GM21390 (cell line): ENCODE results near the gene XRCC6.
A peak's percentile ranks its signal among the peaks of the same experiment; 100 is the strongest.
"Not testable (repeated sequence)": the region's sequence is repeated elsewhere in the genome, so short reads cannot be mapped to it uniquely, and the experiment has no call there.

Source experiments
- ATAC-seq: cut with Tn5 transposase; IDR thresholded peaks from one replicate; pipeline ENCODE4 v1.9.1; 2021; ENCODE audit not compliant: unreplicated experiment

XRCC6 gene

DNA sequence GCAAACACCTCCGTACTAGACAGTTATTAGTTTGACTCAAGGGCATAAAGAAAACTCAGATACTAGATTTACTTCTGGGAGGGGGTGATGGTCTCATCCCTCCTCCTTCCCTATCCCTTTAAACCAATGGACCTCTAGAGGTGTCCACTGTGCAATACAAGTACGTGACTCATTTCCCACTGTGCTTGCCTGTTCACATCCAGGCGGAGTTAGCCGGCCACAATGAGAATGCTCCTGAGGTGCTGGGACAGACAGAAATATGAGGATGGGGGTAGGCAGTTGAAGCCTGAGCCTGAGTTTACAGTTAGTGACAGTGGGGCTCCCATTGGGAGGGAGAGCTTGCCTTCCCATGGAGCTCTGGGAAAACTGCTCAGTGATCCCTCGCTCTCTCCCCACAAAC, 23.0 kb upstream of the XRCC6 start:
- no peak for ATAC-seq

DNA sequence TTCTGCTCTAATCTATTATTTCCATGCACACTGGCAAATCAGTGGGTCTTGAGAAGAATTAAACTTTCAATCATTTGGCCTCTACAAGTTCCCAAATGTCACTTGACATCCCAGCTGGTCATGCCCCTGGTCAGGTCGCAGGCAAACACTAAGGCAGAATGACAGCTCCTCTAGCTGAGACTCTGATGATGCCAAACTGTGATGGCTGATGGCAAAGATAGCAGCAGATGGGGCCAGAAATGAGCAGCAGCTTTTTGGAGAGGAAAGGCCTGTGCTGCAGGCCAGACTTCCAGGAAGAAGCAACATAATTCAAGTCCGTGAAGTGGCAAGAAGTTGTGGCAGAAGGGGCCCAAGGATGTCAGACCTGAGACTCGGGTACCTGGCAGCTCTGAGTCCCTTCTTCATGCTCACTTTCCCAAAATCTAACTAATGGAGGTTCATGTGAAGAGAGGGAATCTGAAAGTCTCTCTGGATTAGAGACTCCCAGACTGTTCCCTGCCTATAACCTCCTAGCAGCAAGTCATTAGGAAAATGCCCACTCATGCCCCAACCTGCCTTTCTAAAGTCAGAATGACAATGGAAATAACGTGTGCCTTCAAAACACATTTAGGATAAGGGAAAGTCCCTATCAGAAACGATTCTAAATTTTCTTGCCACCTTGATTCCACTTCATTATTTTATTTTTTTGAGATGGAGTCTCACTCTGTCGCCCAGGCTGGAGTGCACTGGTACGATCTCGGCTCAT, 22.0 kb upstream of the XRCC6 start:
- ATAC-seq = no peak

DNA sequence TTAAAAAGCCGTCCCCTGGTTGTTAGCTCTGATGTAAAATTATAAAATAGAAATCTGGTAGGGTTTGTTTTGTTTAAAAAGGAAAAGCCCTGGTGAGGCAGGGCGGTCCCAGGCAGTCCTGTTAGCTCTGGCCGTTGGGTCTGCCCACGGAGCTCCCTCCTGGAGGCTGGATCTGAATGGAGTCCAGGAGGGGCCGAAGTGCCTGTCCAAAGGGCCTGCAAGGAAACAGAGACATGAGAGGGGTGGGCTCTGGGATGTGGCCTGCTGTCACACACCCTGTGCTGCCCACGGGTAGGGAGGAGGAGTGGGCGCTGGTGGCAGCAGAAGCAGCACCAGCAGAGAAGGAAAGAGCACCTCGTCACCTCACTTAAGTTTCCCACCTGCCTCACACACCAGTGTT, 20.1 kb upstream of the XRCC6 start:
- no peak for ATAC-seq

DNA sequence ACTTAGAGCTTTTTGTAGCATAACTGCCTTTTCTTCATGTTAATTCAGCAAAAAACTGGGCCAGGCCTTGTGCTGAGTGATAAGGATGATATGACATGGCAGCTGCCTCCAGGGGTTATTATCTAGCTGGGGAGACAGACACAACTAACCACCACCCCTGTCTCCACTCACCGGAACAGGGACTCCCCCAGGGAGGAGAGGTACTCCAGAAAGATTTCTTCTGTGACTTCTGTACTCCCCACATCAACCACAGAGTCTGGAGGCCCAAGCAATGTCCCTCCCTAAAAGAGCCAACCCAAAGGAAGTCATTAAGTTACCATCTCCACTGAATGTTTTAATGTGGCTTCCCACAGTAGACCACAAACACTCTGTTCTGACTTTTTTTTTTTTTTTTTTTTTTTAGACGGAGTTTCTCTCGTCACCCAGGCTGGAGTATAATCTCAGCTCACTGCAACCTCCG, 17.2 kb upstream of the XRCC6 start:
- ATAC-seq = peak; percentile 60

DNA sequence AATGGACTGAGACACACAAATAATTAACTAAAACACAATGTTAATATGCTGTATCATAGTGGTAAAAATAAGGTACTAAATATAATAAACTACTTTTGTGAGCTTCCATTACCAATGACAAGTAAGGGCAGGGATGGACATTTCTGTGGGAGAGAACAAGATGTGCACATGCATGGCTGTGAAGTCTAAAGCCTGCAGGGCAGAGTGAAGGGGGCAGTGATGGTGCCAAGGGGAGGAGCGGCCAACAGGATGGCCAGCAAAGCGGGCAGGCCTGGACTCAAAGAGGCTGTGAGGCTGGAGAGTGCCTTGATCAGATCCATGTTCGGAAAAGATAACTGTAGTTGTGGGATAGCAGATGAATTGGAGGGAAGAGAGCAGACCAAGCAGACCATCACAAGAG, 12.7 kb upstream of the XRCC6 start:
- ATAC-seq = no peak

DNA sequence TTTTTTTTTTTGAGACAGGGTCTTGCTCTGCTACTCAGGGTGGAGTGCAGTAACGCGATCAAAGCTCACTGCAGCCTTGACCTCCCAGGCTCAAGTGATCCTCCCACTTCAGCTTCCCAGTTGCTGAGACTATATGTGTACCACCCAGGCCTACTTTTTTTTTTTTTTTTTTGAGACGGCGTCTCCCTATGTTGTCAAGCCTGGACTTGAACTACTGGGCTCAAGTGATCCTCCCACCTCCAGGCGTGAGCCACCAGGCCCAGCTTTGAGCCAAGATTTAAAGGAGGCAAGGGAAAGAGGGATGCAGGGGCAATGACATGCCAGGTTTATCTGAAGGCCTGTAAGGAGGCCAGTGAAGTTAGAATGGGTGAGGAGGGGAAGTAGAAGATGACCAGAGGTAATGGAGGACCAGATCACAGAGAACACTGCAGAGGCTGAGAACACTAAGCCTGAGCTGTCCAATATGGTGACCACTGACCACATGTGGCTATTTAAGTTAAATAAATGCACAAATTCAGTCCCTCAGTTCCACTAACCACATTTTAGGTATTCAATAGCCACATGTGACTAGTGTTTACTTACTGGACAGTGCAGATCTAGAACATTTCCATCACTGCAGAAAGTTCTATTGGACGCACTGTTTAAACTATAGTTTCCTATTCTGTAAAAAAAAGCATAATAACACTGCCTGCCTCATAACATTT, 8.3 kb upstream of the XRCC6 start:
- ATAC-seq = no peak

DNA sequence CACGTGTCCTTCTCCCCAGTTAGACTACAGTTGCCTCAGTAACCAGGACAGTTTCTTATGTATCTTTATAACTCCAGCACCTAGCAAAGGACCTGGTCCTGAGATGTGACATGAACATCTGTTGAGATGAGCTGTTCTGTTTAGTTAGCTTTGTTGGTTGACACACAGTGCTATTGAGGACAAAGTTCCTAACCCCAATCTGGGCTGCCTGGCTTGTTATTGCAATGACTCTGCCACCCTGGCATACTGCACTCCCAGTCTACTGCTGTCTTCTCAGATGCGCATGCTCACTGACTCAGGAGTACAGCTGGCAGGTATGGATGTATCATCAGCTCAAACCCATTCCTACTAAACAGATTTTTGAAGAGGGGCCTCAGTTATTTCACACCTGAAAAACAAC, 7.6 kb upstream of the XRCC6 start:
- ATAC-seq = no peak

DNA sequence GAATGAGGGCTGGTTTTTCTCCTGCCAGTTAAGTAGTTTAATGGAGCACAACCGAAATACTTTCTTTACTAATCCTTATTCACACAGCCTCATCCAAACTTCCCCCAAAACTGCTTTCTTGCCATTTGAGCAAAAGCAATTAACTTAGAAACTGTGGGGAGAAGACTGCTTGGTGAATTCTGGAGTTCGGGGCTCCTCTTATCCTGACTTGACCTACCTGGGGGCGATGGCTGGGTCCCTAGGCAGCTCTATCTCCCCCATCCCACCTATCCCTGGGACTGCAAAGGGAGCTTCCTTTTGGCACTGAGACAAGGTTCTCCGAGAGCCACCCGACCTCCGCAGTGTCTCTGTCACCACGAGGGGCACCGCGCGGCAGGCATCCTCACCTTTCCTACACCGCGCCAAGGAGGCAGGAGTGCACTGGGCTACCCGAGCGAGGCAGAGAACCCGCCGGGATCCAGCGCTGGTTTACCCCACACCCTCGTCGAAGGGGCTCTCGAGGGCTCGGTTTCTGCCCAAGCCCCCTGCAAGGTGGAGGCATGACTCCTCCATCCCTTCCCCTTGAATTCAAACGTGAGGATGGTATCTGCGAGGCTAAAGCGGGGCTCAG, 1.0 kb upstream of the XRCC6 start:
- peak; percentile 25 for ATAC-seq

DNA sequence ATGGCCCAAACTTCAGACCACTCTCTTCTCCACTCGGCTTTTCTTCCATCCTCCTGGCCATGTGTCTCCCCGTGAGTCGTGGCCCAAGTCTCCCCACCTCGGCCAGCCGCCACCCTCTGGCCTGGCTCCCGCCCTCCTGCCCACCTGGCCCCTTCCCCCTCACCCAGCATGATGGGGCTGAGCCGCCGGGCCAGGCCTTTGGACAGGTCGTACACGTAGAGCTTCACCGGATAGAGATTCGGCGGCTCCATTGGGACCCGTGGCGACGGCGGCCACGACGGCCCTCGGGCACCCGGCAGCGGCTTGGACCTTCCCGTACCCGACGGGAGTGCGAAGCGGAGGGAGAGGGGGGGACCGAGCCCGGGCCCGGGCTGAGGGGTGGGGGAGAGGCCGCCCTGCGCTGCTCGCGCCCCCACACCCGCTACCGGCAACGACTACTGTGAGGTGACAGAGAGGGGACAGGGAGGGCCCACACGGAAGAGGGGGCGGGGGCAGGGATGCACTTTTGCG, 451 bp upstream of the XRCC6 start, which contains the start of gene DESI1:
DESI1 (minus strand) TSS at position 455 of the 510 bp plus-strand sequence; CDS start at position 251, 204 bp downstream.
- ATAC-seq = peak; percentile 68

DNA sequence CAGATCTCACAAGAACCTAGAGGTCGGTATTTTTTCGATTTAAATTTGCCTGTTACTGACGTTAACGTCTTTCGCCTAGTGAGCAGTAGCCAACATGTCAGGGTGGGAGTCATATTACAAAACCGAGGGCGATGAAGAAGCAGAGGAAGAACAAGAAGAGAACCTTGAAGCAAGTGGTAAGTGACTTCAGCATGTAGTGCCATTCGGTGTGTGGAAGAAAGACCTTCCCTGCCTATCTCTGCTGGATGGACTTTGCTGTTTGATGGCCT, 750 bp downstream of the XRCC6 start:
- no peak for ATAC-seq

DNA sequence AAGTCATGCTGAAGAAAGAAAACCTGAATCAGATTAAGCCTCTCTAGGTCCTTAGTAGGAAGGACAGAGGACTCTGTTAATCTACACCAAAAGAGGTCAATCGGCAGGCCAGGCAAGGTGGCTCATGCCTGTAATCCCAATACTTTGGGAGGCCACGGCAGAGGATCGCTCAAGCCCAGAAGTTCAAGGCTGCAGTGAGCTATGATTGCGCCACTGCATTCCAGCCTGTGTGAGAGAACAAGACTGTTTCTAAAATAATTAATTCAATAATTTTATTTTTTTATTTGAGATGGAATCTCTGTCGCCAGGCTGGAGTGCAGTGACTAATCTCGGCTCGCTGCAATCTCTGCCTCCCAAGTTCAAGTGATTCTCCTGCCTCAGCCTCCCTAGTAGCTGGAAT, 4.5 kb downstream of the XRCC6 start:
- no peak for ATAC-seq

DNA sequence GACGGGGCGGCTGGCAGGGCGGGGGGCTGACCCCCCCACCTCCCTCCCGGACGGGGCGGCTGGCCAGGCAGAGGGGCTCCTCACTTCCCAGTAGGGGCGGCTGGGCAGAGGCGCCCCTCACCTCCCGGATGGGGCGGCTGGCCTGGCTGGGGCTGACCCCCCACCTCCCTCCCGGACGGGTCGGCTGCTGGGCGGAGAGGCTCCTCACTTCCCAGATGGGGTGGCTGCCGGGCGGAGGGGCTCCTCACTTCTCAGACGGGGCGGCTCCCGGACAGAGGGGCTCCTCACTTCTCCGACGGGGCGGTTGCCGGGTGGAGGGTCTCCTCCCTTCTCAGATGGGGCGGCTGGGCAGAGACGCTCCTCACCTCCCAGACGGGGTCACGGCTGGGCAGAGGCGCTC, 10.0 kb downstream of the XRCC6 start:
- not testable (repeated sequence) for ATAC-seq

DNA sequence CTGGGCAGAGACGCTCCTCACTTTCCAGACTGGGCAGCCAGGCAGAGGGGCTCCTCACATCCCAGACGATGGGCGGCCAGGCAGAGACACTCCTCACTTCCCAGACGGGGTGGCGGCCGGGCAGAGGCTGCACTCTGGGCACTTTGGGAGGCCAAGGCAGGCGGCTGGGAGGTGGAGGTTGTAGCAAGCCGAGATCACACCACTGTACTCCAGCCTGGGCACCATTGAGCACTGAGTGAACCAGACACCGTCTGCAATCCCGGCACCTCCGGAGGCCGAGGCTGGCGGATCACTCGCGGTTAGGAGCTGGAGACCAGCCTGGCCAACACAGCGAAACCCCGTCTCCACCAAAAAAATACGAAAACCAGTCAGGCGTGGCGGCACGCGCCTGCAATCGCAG, 10.5 kb downstream of the XRCC6 start:
- ATAC-seq = not testable (repeated sequence)

DNA sequence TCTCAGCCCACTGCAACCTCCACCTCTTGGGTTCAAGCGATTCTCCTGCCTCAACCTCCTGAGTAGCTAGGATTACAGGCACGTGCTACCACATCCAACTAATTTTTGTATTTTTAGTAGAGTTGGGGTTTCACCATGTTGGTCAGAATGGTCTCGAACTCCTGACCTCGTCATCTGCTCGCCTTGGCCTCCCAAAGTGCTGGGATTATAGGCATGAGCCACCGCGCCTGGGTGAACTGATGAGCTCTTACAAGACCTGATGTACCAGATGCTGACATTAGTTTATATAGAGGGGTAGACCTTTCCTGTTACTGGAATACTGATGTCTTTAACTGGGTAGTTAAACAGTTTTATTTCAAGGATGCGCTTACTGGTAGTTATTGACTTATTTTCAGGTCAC, 13.5 kb downstream of the XRCC6 start:
- ATAC-seq = not testable (repeated sequence)

DNA sequence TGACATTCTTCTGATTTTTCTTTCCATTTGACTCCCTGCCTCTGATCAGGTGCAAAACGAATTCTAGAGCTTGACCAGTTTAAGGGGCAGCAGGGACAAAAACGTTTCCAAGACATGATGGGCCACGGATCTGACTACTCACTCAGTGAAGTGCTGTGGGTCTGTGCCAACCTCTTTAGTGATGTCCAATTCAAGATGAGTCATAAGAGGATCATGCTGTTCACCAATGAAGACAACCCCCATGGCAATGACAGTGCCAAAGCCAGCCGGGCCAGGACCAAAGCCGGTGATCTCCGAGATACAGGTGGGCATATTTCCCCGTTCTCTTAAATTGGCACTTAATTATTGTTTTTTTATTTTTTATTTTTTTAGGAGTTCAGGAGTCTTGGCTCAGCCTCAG, 15.4 kb downstream of the XRCC6 start:
- no peak for ATAC-seq

DNA sequence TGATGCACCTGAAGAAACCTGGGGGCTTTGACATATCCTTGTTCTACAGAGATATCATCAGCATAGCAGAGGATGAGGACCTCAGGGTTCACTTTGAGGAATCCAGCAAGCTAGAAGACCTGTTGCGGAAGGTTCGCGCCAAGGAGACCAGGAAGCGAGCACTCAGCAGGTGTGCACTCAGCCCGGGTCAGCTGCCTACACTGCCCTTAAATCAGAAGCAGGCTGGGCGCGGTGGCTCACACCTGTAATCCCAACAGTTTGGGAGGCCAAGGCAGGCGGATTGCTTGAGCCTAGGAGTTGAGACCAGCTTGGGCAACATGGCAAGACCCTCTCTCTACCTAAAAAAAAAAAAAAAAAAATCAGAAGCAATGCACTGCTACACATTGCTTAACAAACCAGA, 16.5 kb downstream of the XRCC6 start:
- not testable (repeated sequence) for ATAC-seq

DNA sequence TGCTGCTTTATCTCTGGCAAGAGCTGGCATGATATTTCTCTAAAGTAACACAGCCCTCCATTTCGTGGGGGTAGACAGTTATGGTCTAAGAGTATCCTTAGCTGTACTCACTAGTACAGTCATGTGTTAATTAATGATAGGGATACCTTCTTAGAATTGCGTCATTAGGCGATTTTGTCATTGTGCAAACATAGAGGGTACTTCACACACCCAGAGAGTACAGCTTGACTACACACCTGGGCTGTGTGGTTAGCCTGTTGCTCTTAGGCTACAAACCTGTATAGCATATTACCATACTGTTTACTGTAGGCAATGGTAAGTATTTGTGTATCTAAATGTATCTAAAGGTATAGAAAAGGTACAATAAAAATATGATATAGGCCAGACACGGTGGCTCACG, 17.0 kb downstream of the XRCC6 start:
- no peak for ATAC-seq

DNA sequence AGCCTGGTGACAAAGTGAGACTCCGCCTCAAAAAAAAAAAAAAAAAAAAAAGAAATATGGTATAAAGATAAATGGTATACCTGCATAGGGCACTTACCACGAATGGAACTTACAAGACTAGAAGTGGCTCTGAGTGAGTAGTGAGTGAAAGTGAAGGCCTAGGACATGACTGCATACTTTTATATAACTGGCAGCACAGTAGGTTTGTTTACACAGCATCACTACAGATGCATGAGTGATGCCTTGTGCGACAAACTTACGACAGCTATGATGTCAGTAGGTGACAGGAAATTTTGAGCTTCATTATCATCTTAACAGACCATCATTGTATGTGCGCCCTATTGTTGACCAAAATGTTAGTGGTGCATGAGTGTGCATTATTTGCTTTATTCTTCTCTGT, 17.7 kb downstream of the XRCC6 start:
- ATAC-seq = no peak

DNA sequence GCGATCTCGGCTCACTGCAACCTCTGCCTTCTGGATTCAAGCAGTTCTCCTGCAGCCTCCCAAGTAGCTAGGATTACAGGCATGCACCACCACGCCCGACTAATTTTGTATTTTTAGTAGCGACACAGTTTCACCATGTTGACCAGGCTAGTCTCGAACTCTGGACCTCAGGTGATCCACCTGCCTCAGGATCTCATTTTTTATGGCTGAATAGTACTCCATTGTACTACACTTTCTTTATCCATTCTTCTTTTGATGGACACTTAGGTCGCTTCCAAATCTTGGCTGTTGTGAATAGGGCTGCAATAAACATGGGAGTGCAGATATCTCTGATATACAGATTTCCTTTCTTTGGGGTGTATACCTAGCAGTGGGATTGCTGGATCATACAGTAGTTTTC, 20.8 kb downstream of the XRCC6 start:
- ATAC-seq = no peak

DNA sequence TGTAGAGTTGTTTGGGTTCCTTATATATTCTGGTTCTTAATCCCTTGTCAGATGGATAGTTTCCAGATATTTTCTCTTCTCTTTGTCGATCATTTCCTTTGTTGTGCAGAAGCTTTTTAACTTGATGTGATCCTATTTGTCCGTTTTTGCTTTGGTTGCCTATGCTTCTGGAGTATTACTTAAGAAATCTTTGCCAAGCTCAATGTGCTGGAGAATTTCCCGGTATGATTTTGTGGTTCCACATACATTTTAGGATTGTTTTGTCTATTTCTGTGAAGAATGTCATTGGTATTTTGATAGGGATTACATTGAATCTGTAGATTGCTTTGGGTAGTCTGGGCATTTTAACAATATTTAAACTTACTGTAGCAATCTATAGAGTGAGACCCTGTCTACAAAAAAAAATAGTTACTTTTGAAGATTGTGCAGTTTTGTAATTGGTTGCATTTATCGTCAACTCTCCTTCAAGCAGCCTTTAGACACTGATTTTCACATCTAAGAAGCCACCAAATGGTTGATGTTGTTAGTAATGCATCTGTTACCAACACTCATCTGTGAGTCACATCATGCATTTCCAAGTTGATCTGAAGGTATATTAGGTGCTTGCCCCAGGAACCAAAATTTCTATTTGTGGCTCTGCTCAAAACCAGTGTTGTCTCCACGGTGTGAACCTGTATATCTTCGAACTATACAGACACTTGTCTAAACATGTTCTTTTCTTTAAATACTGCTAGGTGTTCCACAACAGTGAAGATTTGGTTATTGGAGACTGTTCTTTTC, 21.4 kb downstream of the XRCC6 start:
- ATAC-seq = no peak

DNA sequence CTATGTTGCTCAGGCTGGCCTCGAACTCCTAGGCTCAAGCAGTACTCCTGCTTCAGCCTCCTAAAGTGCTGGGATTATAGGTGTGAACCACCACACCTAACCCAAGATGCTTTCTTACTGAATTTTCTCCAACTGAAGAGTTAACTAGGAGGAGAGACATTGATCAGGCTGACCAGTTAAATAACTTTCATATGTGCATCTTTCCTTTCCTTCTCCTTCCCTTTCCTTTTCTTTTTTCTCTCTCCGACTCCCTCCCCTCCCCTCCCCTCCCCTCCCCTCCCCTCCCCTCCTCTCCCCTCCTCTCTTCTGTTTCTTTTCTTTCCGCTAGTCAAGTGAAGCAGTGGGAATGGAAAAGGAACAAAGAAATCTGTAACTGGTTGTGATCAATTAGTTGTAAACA, 26.7 kb downstream of the XRCC6 start:
- no peak for ATAC-seq
